Measurements from ENCODE around the gene CELA1. TPM values are rescaled to one million over a fixed set of nuclear protein-coding genes. Genes with fewer than 3 reads are reported as not detected.

CELA1 gene
- total RNA-seq, 2 experiments from 2014 or later: not detected

GRCh38 chr12:51386351-51386750 is 39.9 kb upstream of the CELA1 start:
- H3K4me3 Mint-ChIP-seq: no peak overlapping the region

DNA sequence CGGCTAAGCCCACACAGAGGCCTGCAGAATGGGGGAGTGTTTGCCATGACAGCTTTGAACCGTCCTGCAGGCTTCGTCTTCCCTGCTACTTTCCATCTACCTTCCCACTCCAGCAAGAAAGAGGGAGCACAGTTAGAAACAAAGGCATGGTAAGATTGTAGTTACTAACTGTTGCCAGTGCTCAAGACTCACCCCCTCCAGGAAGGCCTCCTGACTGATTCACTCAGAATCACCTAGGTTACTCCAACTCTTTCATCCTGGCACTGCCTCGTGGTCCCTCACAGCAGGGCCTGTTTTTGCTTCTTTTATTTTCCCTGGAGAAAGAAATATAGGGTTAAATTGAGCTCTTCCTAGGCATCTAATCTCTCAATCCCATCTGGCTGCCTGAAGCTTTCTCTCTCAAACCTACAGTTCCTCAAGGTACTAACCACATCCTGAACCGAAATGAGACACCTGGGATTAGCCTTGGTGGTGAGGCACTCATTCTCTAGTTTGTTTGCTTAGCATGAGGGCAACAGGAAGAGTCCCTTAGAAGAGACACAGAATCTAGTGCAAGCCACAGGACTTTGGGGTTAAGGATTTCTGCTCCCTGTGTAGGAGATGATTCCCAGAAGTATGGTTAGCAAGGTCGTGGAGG is 36.9 kb upstream of the CELA1 start:
- POLR2A ChIA-PET: interaction anchor here (0.6 kb wide), 1 partner anchor 364 kb away, joined by 4 read pairs; no protein-coding TSS in a partner anchor

More at GRCh38 chr12:51386351-51386750, 39.9 kb upstream of the CELA1 start:
- Mint-ChIP-seq H3K27ac (no peak overlapping the region), H3K36me3 (ENCODE audit: low read depth) (peaks cover 20% of the 10 kb centered on the region), H3K4me1 (peaks cover 66% of the 10 kb centered on the region), H3K27me3 (no peaks in the 10 kb centered on the region), H3K9me3 (no peaks in the 10 kb centered on the region)
- no peak for DNase-seq
- POLR2A ChIA-PET: no interaction called here
- CTCF ChIA-PET: interaction anchor here (0.8 to 1.4 kb wide), 3 partner anchors 12 to 45 kb away, joined by 3 to 4 read pairs (median 3); no protein-coding TSS in a partner anchor

GRCh38 chr12:51382173-51382572 is 35.7 kb upstream of the CELA1 start:
- DNase-seq: no peak
- no peak overlapping the region for H3K4me3 Mint-ChIP-seq
- CTCF ChIA-PET: interaction anchor here (0.9 to 2.6 kb wide), 3 partner anchors 10 to 15 kb away, joined by 3 to 7 read pairs (median 3); no protein-coding TSS in a partner anchor
- POLR2A ChIA-PET: no interaction called here
- H3K27me3 Mint-ChIP-seq: no peaks in the 10 kb centered on the region
- no peaks in the 10 kb centered on the region for H3K9me3 Mint-ChIP-seq
- peak overlapping the region; percentile 44 for H3K27ac Mint-ChIP-seq
- peaks cover 32% of the 10 kb centered on the region for H3K36me3 Mint-ChIP-seq (ENCODE audit: low read depth)
- peaks cover 38% of the 10 kb centered on the region for H3K4me1 Mint-ChIP-seq

More for the DNA sequence above, 36.9 kb upstream of the CELA1 start:
- H3K27ac Mint-ChIP-seq: peak overlapping the region; percentile 60
- peak; percentile 20 for DNase-seq
- CTCF ChIA-PET: interaction anchor here (0.7 to 2.6 kb wide), 4 partner anchors 11 to 14 kb away, joined by 3 to 7 read pairs (median 3); no protein-coding TSS in a partner anchor
- H3K4me3 Mint-ChIP-seq: no peak overlapping the region
- H3K36me3 Mint-ChIP-seq (ENCODE audit: low read depth): peaks cover 23% of the 10 kb centered on the region
- H3K4me1 Mint-ChIP-seq: peaks cover 44% of the 10 kb centered on the region
- H3K27me3 Mint-ChIP-seq: no peaks in the 10 kb centered on the region
- H3K9me3 Mint-ChIP-seq: no peaks in the 10 kb centered on the region

DNA sequence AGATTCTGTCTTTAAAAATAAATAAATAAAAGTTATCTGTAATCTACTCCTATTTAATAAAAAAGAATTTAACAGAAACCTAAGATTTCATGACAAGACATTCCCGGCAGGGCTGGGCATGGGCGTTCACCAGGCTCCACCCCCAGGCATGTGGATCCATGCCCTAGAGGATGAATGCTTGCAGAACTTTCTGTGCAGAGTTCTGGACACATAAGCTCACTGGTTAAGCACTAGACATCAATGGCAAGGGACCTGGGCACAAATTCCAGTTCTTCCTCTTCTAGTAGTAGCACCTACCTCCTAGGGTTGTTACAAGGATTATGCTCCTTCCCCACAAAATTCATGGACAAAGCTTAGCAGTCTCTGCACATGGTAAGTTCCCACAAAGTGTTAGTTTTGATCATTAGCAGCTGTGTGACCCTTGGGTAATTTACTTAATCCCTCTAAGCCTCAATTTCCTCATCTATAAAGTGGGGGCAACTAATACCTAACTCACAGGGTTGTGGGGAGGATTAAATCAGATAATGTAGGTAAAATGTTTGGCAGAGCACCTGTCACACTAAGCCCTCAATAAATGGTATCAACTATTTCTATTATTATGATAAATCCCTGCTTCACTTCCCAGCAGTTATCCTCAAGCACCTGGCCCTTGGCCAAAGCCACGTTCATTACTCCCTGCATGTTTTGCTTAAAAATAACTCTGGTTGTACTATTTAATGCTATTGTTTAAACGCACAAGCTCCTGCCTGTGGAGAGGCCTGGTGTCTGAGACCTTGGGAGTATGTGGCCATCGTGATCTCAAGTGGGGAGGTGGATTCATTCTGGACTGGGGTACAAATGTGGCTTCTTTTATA is 35.0 kb upstream of the CELA1 start:
- H3K4me3 Mint-ChIP-seq: no peak overlapping the region
- DNase-seq: no peak
- CTCF ChIA-PET: interaction anchor here (0.9 to 2.6 kb wide), 3 partner anchors 13 to 19 kb away, joined by 3 to 7 read pairs (median 4); no protein-coding TSS in a partner anchor
- no peaks in the 10 kb centered on the region for H3K27me3 Mint-ChIP-seq
- H3K4me1 Mint-ChIP-seq: peaks cover 33% of the 10 kb centered on the region
- POLR2A ChIA-PET: no interaction called here
- H3K9me3 Mint-ChIP-seq: no peaks in the 10 kb centered on the region
- H3K27ac Mint-ChIP-seq: no peak overlapping the region
- peaks cover 36% of the 10 kb centered on the region for H3K36me3 Mint-ChIP-seq (ENCODE audit: low read depth)

GRCh38 chr12:51379571-51379970 is 33.1 kb upstream of the CELA1 start:
- POLR2A ChIA-PET: no interaction called here
- no peak for DNase-seq
- Mint-ChIP-seq H3K4me1 (peaks cover 32% of the 10 kb centered on the region), H3K27ac (no peak overlapping the region), H3K36me3 (ENCODE audit: low read depth) (peaks cover 44% of the 10 kb centered on the region), H3K4me3 (no peak overlapping the region), H3K27me3 (no peaks in the 10 kb centered on the region), H3K9me3 (no peaks in the 10 kb centered on the region)
- CTCF ChIA-PET: interaction anchor here (1.6 to 2.2 kb wide), 2 partner anchors 10 to 21 kb away, joined by 4 to 6 read pairs; no protein-coding TSS in a partner anchor

DNA sequence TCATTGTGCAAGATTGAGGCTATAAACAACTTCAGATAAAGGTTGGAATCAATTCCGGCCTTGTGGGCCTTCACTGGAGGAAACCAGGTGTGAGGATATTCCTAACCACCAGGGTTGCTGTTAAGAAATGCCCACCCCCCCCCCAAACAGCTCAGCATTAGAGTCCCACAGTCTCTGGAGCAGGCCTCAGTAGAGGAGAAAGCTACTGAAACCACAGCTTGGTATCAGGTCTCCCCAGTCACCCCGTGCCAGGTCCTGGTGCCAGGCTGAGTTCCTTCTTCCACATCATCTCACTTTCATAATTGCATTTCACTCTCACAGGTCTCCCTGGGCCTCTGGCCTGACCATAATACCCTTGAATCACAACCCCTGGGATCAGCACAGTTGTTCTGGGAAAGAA is 32.3 kb upstream of the CELA1 start:
- Mint-ChIP-seq H3K9me3 (no peaks in the 10 kb centered on the region), H3K27me3 (no peaks in the 10 kb centered on the region), H3K4me1 (peaks cover 29% of the 10 kb centered on the region), H3K4me3 (no peak overlapping the region), H3K27ac (no peak overlapping the region), H3K36me3 (ENCODE audit: low read depth) (peaks cover 46% of the 10 kb centered on the region)
- POLR2A ChIA-PET: no interaction called here
- no peak for DNase-seq
- CTCF ChIA-PET: interaction anchor here (0.6 to 2.2 kb wide), 3 partner anchors 9 to 115 kb away, joined by 3 to 6 read pairs (median 4); no protein-coding TSS in a partner anchor

GRCh38 chr12:51377099-51377984 is 30.9 kb upstream of the CELA1 start:
- no peak for DNase-seq
- no peaks in the 10 kb centered on the region for H3K9me3 Mint-ChIP-seq
- H3K27me3 Mint-ChIP-seq: no peaks in the 10 kb centered on the region
- no peak overlapping the region for H3K4me3 Mint-ChIP-seq
- peaks cover 23% of the 10 kb centered on the region for H3K4me1 Mint-ChIP-seq
- ChIA-PET POLR2A (no interaction called here), CTCF (interaction anchor here (0.7 to 2.2 kb wide), 3 partner anchors 8 to 13 kb away, joined by 3 to 6 read pairs (median 6); no protein-coding TSS in a partner anchor)
- peaks cover 49% of the 10 kb centered on the region for H3K36me3 Mint-ChIP-seq (ENCODE audit: low read depth)
- no peak overlapping the region for H3K27ac Mint-ChIP-seq

DNA sequence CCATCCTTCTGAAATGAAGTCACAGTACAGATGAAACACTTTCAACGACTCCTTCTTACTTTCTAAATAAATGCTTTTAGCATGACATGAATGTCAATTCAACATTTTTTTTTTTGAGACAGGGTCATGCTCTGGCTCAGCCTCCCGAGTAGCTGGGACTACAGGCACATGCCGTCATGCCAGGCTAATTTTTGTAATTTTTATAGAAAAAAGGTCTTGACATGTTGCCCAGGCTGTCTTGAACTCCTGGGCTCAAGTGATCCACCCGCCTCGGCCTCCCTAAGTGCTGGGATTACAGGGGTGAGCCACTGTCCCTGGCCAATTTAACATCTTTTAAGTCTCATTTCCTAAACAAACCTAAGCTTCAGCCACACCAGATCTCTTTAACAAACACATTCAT is 28.4 kb upstream of the CELA1 start:
- peaks cover 53% of the 10 kb centered on the region for H3K36me3 Mint-ChIP-seq (ENCODE audit: low read depth)
- no peaks in the 10 kb centered on the region for H3K9me3 Mint-ChIP-seq
- ChIA-PET POLR2A (interaction anchor here (0.5 kb wide), 1 partner anchor 69 kb away, joined by 8 read pairs; no protein-coding TSS in a partner anchor), CTCF (interaction anchor here (0.6 kb wide), 2 partner anchors 105 to 123 kb away, joined by 4 to 5 read pairs; no protein-coding TSS in a partner anchor)
- no peak overlapping the region for H3K27ac Mint-ChIP-seq
- DNase-seq: no peak
- peaks cover 2% of the 10 kb centered on the region for H3K27me3 Mint-ChIP-seq
- H3K4me3 Mint-ChIP-seq: no peak overlapping the region
- peaks cover 37% of the 10 kb centered on the region for H3K4me1 Mint-ChIP-seq

GRCh38 chr12:51374361-51374760 is 27.9 kb upstream of the CELA1 start:
- no peak for DNase-seq
- no peak overlapping the region for H3K27ac Mint-ChIP-seq
- H3K9me3 Mint-ChIP-seq: no peaks in the 10 kb centered on the region
- H3K27me3 Mint-ChIP-seq: peaks cover 2% of the 10 kb centered on the region
- no peak overlapping the region for H3K4me3 Mint-ChIP-seq
- ChIA-PET POLR2A (no interaction called here), CTCF (interaction anchor here (0.5 to 2.0 kb wide), 5 partner anchors 12 to 124 kb away, joined by 3 to 5 read pairs (median 3); no protein-coding TSS in a partner anchor)
- peaks cover 42% of the 10 kb centered on the region for H3K4me1 Mint-ChIP-seq
- H3K36me3 Mint-ChIP-seq (ENCODE audit: low read depth): peaks cover 55% of the 10 kb centered on the region

DNA sequence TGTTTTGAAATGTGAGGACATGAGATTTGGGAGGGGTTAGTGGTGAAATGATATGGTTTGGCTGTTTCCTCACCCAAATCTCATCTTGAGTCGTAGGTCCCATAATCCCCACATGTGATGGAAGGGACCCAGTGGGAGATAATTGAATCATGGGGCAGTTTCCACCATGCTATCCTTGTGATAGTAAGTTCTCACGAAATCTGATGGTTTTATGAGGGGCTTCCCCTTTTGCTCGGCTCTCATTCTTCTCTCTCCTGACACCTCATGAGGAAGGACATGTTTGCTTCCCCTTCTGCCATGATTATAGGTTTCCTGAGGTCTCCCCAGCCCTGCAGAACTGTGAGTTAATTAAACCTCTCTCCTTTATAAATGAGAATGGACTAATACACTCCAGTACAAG is 26.7 kb upstream of the CELA1 start:
- Mint-ChIP-seq H3K27me3 (peaks cover 2% of the 10 kb centered on the region), H3K27ac (no peak overlapping the region), H3K36me3 (ENCODE audit: low read depth) (peaks cover 54% of the 10 kb centered on the region), H3K4me3 (no peak overlapping the region), H3K9me3 (no peaks in the 10 kb centered on the region), H3K4me1 (peaks cover 49% of the 10 kb centered on the region)
- ChIA-PET CTCF (interaction anchor here (0.6 to 2.0 kb wide), 5 partner anchors 10 to 162 kb away, joined by 3 to 5 read pairs (median 3); no protein-coding TSS in a partner anchor), POLR2A (no interaction called here)
- DNase-seq: no peak

DNA sequence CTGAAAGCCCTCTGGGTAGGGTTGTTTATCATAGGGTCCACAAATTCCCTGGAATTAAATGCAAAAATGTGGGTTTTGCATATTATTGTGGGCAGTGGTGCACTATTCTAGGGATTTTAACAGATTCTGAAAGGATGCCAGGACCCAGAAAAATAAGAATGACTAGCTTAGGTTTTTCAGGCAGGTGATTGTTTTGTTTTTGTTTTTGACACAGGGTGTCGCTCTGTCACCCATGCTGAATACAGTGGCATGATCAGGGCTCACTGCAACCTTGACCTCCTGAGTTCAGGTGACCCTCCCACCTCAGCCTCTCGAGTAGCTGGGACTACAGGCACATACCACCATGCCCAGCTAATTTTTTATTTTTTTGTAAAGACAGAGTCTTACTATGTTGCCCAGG is 25.5 kb upstream of the CELA1 start:
- Mint-ChIP-seq H3K27ac (no peak overlapping the region), H3K9me3 (no peaks in the 10 kb centered on the region), H3K4me3 (no peak overlapping the region), H3K4me1 (peaks cover 58% of the 10 kb centered on the region), H3K36me3 (ENCODE audit: low read depth) (peaks cover 48% of the 10 kb centered on the region), H3K27me3 (peaks cover 2% of the 10 kb centered on the region)
- POLR2A ChIA-PET: no interaction called here
- no peak for DNase-seq
- CTCF ChIA-PET: interaction anchor here (0.9 to 1.8 kb wide), 7 partner anchors 8 to 51 kb away, joined by 3 to 6 read pairs (median 3); no protein-coding TSS in a partner anchor

Measured in activated CD4-positive, alpha-beta T cell treated with anti-CD3 and anti-CD28 coated beads, Interleukin-2, amount 10 ng/mL, durations not matched to agents 7 days and 5 days (primary cell).